HG03460 (cell line): ENCODE results near the gene MUS81.

ENCODE experiments used
- ATAC-seq: cut with Tn5 transposase; IDR thresholded peaks from one replicate; pipeline ENCODE4 v1.9.1; 2021; ENCODE audit not compliant: unreplicated experiment

Gene MUS81

GRCh38 chr11:65872586-65873317, 12.5 kb downstream of the MUS81 start, which contains the start of gene EFEMP2:
Gene EFEMP2 (minus strand): TSS chr11:65872800. CDS start chr11:65872354, 446 bp downstream.
- no peak for ATAC-seq

GRCh38 chr11:65873318-65874156, 13.3 kb downstream of the MUS81 start:
- peak; percentile 62 for ATAC-seq

GRCh38 chr11:65879617-65880016, 19.4 kb downstream of the MUS81 start, which contains the start of gene CTSW:
Gene CTSW (plus strand): TSS chr11:65879837. CDS start chr11:65879855, 18 bp downstream.
- no peak for ATAC-seq

- ATAC-seq: no peak
Observed at GRCh38 chr11:65880027-65880426, 19.8 kb downstream of the MUS81 start.

GRCh38 chr11:65880844-65881421, 20.7 kb downstream of the MUS81 start:
- no peak for ATAC-seq

- ATAC-seq: no peak
Observed at GRCh38 chr11:65882120-65883057, 22.2 kb downstream of the MUS81 start.

- ATAC-seq: no peak
Observed at GRCh38 chr11:65883058-65883761, 23.0 kb downstream of the MUS81 start.

GRCh38 chr11:65883786-65884715, 23.8 kb downstream of the MUS81 start:
- ATAC-seq: no peak

- no peak for ATAC-seq
Observed at GRCh38 chr11:65884716-65885092, 24.5 kb downstream of the MUS81 start.

GRCh38 chr11:65885231-65885630, 25.0 kb downstream of the MUS81 start:
- ATAC-seq: no peak

- ATAC-seq: no peak
Observed at GRCh38 chr11:65885808-65886536, 25.7 kb downstream of the MUS81 start.

- ATAC-seq: no peak
Observed at GRCh38 chr11:65886826-65887722, 26.8 kb downstream of the MUS81 start.

- ATAC-seq: no peak
Observed at GRCh38 chr11:65887723-65888162, 27.5 kb downstream of the MUS81 start.

GRCh38 chr11:65888163-65888814, 28.1 kb downstream of the MUS81 start, which contains the start of gene FIBP:
Gene FIBP (minus strand): TSS chr11:65888471. CDS start chr11:65888418, 53 bp downstream.
- ATAC-seq: peak; percentile 35

- no peak for ATAC-seq
Observed at GRCh38 chr11:65890324-65891218, 30.3 kb downstream of the MUS81 start, which contains the start of gene CCDC85B. Gene CCDC85B (plus strand): TSS chr11:65890673. CDS start chr11:65890784, 111 bp downstream.
